ENCODE measurements around the gene CHD2.
"Not testable (repeated sequence)": the region's sequence is repeated elsewhere in the genome, so short reads cannot be mapped to it uniquely, and the experiment has no call there.

CHD2 gene

DNA sequence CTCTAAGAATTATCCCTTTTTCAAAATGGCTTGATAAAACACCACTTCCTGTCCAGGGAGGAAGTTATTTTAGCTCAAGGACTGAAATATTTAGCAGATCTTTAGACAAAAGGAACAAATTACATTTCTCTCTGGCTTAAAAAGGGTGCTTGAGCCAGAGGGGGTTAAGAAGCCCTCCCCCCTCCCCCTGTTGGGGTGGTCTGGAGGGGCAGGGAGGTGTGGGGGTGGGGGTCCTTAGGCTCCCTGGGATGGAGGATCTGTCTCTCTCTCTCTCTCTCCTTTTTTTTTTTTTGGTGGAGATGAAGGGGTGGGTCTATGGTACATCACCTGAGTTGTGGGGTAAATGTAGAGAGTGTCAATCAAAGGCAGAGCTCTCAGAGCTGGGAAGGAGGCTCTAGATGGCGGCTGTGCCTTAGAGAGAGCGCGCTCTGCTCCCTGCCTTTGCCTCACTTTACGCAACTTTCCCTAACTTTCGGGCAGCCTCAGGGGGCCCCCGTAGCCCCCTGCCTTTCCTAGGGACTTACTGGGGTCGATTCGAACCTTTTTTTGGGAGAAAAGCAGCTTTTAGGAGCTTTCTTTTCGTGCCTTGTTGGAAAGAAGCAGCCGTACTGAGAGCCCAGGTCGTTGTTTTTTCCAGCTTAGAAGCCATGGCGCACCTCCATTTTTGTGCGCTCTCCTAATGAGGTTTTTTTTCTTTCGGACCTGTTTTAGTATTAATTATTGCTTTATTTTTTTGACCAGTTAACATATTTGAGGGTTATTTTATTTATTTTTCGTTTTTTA, at the start of gene CHD2:
Gene CHD2, plus strand, starts transcription at position 377 of the 783 bp plus-strand sequence. CDS start 914 bp downstream, outside the sequence.
- DNase-seq (ENCODE audit: low read depth, low spot score), result peak; percentile 73
- H3K27ac ChIP-seq, result peak within 1 kb of the TSS; percentile 98

DNA sequence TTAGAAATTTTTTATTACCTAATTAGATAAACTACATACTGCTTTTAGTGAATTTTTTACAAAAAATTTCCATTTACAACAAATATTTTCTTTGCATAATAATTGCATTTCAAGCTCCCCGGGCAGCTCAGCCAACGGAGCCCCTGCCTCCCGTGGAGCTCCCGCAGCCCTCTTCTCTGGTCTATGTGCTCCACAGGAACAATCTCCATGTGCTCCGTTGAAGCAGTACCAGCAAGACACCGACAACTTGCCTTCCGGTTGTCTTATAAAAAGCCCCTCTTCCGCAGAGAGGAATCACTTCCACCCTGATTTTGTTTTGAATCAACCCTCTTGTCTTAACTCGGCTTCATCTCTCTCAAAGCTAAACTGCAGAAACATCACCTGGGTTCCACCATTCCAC, 46.9 kb upstream of the CHD2 start:
- H3K27ac ChIP-seq, result no peak overlapping the region
- DNase-seq (ENCODE audit: low read depth, low spot score), result no peak

DNA sequence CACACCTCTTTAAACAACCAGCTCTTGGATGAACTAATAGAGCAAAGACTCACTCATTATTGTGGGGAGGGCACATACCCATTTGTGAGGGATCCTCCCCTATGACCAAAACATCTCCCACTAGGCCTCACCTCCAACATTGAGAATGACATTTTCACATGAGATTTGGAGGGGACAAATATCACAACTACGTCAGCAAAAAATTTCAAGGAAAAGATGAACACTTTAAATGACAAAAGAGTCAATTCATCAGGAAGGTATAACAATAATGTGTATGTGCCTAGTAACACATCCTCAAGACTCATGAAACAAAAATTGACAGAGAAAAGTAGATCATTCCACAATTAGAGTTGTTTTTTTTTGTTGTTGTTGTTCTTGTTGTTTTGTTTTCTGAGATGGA, 38.4 kb upstream of the CHD2 start:
- no peak overlapping the region for H3K27ac ChIP-seq
- DNase-seq (ENCODE audit: low read depth, low spot score), result no peak

DNA sequence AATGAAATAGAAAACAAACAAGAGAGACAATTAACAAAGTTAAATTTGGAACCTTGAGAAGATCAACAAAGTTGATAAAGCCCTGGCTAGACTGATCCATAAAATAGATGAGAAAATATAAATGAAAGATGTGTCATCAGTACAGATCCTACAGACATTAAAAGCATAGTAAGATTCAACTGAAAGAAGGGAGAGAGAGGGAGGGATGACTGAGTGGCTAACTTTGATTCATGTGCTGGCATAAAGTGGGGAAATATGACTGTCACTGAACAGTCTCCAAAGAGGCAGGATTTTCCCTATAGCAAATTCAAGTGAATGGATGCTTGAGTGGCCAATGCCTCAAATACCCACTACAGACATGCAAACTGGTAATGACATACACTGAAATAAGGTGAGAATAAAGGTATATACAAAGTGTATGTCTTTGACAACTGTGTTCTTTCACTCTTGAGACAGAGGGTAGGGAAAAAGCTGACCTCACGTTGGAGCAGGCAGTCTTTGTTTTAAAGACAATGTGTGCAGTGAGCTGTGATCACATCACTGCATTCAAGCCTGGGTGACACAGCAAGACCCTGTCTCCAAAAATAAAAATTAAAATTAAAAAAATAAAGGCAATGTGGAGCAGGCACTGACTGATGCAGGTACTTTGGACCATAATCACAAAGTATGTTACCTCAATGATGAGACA, 35.9 kb upstream of the CHD2 start:
- no peak for DNase-seq (ENCODE audit: low read depth, low spot score)
- no peak overlapping the region for H3K27ac ChIP-seq

DNA sequence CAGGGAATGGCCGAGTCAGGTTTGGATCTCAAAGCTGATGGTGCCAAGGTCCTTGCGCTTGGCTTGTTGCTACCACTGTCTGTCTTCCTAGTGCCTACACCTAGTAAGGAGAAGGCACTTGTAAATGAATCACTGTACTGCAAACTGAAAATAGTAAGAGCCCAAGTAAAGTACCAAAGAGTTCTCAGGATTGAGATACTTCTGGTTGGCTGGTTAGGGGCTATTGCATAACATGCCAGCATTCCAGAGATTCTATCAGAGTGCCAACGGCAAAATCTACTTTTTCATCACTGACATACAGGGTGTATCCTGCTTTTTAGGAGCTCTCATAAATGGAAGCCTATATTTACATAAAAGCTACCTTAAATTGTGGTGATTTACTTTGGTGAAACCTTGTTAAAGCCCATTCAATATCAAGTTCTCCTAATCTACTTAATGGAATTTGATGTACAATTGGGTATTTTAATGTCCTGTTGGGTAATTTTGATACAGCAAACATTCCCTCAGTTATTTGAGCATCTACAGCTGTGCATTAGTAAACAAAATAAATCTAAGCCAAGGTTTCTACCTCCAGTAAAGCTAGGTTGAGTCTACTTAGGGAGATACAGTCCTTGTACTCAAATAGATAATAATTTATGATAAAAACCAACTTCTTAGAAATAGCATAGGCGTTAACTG, 30.7 kb upstream of the CHD2 start:
- DNase-seq (ENCODE audit: low read depth, low spot score), result no peak

DNA sequence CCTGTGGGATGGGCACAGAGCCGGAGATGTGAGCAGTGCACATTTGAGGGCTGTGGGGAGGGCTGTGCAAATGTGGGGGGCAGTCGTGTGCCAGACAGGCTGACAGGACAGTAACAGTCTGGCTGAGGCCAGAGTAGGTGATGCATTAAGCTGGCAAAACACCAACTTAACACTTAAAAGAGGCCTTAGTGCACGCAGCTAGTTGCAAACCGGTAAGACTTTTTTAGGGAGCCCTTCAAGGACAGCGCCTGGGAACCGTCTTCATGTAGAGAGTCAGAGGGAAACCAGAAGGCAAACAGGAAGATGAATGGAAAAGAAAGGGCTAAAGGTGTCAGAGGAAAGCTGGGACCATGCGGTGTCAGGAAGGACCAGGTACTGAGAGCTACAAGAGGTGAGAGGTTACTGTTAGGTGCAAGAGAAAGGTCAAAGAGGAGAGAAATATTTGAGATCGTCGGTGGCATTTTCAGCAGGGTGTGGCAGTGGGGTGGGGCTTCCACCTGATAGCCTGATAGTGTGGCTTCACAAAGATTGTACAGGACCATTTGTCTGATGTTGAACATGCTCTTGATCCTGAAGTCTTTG, 30.0 kb upstream of the CHD2 start:
- no peak for DNase-seq (ENCODE audit: low read depth, low spot score)
- peak overlapping the region; percentile 44 for H3K27ac ChIP-seq

More for the DNA sequence above, 30.7 kb upstream of the CHD2 start:
- H3K27ac ChIP-seq, result peak overlapping the region; percentile 44

DNA sequence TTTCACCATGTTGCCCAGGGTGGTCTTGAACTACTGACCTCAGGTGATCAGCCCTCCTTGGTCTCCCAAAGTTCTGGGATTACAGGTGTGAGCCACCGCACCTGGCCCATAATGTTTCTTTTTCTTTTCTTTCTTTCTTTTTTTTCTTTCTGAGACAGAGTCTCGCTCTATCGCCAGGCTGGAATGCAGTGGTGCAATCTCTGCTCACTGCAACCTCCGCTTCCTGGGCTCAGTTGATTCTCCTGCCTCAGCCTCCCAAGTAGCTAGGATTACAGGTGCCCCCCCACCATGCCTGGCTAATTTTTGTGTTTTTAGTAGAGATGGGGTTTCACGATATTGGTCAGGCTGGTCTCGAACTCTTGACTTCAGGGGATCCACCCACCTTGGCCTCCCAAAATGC, 27.2 kb upstream of the CHD2 start:
- not testable (repeated sequence) for H3K27ac ChIP-seq; DNase-seq (ENCODE audit: low read depth, low spot score)

DNA sequence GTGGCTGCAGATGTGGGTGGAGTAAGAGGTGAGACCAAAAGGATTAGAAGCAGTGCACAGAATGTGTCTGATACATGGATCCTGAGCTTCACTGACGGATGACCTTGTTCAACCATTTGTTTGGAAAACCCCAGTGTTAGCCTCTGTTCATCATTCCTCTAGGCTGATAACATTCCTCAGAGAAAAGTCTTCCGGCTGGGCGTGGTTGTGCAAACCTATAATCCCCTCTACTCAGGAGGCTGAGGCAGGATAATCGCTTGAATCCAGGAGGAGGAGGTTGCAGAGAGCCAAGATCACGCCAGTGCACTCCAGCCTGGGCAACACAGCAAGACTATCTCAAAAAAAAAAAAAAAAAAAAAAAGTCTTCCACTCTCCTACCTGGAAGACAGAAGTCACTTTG, 23.1 kb upstream of the CHD2 start:
- no peak for DNase-seq (ENCODE audit: low read depth, low spot score)
- no peak overlapping the region for H3K27ac ChIP-seq

DNA sequence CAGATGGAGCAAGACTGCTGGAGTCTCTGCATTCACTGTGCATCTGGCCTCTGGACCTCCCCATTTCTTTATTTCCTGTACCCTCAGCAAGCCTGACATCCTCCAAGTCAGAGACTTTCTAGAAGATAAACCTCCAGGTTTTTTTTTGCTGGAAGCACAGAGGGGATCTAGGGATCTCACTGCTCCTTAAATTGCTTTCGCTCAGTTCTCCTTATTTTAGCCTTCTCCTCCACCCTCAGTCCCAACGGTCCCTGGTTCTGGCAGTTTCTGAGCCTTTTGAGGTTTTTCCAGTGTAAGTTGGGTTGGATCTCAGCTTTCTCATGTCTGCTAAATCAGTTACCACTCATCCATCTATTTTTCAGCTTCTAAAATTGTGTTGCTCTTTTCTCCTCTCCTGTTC, 22.7 kb upstream of the CHD2 start:
- no peak overlapping the region for H3K27ac ChIP-seq
- no peak for DNase-seq (ENCODE audit: low read depth, low spot score)

DNA sequence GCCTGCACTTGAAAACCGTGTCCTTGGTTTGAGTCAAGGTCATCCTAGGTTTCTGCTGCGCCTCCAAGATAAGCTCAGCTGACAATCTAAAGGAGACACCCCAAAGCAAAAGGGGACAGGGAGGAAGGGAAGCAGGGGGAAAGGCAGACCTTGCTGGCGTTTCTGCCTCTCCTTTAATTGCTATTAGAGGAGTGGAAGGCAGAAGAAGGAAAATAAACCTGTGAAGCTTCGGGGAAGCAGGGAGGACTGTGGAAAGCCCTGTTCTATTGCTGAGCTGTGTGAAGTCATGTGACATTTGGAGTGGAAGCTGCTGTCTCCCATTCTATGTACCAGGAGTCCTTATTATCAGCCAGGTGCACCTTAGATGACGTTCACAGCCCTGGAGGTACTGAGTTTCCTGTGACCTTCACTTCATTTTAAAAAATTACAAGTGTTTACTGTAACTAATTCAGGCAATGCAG, 21.5 kb upstream of the CHD2 start:
- no peak for DNase-seq (ENCODE audit: low read depth, low spot score)
- H3K27ac ChIP-seq, result no peak overlapping the region

DNA sequence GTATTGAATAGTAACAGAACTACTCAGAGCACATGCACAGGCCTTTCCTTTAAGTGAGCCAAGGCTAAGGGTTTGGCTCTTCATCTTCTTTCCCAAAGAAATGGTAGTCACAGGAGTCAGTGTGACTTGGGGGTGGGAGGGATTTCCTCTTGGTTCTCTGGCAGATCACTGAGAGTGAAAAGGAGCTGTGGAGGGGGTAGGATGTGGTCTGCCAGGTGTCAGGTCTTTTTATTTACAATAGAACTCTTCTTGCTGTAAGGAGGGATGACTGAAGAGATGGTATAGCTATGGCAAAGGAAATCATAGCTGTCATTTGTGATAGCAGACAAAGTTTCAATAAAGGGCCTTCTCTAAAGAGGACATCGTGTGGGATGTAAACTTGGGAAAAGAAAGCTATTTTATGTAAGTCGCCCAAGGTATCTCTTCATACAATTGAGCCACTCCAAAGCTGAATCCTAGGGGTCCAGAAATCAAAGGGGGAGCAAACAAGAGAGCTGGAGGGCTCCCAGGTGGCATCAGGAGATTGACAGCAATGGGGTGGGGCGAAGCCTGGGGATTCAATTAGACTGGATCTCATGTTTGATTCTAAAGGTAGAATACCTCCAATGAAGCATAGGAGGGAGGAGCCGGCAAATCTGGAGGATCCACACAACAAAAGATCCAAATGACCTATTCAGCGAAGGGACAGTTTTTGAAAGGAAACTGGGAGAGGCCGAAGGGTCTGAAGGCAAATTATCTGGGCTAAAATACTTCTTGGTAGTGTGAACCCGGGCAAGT, 20.0 kb upstream of the CHD2 start:
- H3K27ac ChIP-seq, result no peak overlapping the region
- DNase-seq (ENCODE audit: low read depth, low spot score), result no peak

DNA sequence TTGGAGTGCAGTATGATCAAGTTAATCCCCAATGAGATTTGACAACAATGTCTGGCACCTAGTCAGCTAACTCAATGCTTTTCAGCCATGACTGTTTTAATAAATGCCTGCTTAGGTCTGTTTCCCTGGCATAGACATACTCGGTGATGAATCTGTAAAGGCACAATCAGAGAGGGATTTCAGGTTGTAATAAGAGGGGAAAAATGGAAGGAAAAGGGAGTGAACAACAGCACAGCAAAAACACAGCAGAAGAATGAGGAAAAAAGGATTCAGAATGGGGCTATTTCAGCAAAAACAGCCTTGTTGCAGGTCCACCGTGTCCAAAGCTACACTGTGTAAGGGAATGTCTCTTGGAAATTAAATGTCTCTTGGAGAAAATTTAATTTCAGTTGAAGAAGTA, 19.3 kb upstream of the CHD2 start:
- DNase-seq (ENCODE audit: low read depth, low spot score), result no peak
- H3K27ac ChIP-seq, result peak overlapping the region; percentile 93

DNA sequence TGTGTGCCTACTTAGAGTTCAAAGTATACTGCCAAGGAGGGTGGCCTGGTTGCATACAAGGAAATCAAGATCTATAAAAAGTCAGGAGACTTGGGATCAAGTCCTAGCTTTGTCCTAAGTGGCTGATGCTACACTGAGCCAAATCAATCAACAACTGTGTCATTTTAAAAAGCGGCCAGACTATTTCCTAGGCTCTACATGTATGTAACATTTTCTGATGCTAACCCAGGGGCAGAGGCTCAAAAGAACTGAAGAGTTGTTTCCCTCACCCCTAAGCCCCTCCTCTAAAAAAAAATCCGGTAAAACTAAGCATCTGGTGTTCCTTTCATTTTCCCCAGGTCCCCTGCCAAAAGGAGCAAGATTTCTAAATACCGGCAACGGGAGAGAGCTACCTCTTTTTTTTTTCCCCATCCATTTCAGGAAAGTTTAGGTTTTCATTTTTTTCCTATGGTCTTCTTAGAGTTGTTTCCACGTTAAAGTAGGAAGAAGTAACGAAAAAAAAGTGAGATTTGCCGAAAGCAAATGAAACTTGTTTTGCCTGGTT, 18.8 kb upstream of the CHD2 start:
- no peak for DNase-seq (ENCODE audit: low read depth, low spot score)
- peak overlapping the region; percentile 93 for H3K27ac ChIP-seq

DNA sequence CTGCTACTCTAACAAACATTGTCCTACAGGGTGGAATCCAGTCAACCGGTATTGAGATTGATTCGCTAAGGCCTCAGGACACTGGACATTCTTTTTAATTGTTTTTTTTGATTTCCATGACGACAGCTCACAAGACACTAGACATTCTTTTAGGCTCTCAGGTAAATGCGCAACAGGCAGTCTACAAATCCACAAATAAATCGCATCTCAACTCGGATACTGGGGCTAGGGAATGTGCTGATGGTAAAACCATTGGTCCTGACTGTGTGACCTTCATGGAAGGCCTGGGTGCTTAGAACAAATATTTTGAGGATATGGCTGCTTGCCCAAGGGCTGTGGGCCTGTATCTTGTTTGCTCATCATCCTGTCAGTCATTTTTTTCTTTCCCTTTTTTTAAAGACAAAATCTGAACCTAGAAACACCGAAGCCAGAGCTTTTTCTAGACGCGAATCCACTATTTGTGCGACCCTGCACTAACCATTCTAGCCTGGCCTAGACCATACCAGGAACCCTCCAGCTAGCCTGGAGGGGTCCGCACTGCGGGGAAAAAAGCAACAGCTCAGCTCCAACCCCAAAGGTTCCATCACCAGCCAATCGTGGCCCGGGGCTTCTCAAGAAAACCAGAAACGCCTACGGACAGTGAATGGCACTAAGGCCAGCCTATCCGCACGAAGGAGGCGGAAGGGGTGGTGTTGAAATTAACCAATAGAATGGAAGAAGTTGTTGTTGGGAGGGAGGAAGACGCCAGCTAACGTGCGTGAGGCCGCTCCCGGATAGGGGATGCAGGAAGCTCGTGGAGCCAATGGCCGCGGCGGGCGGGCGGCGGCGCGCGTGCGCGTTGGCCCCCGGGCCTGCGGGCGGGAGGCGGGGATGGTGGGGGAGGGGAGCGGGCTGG, 18.1 kb upstream of the CHD2 start:
- peak overlapping the region; percentile 93 for H3K27ac ChIP-seq
- DNase-seq (ENCODE audit: low read depth, low spot score), result peak; percentile 98

DNA sequence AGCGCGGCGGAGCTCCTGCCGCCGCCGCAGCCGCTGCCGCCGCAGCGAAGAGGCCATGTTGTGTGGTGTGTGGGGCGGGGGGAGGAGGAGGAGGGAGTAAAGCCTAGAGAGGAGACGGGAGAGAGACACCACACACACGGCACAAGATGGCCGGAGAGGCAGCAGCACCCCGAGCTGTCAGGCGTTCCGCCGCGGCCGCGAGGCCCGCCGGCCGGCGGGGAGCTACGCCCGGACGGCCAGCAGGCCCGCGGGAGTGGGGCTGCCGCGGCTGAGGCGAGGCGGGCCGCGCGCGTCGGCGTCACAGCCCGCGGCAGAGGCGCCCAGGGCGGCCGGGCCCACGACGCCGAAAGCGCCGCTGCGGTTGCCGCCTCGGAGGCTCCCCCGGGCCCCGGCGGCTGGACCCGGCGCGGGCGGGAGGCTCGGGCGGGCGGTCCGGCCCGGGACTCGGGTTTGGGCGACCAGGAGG, 17.4 kb upstream of the CHD2 start:
- DNase-seq (ENCODE audit: low read depth, low spot score), result no peak
- peak overlapping the region; percentile 93 for H3K27ac ChIP-seq

DNA sequence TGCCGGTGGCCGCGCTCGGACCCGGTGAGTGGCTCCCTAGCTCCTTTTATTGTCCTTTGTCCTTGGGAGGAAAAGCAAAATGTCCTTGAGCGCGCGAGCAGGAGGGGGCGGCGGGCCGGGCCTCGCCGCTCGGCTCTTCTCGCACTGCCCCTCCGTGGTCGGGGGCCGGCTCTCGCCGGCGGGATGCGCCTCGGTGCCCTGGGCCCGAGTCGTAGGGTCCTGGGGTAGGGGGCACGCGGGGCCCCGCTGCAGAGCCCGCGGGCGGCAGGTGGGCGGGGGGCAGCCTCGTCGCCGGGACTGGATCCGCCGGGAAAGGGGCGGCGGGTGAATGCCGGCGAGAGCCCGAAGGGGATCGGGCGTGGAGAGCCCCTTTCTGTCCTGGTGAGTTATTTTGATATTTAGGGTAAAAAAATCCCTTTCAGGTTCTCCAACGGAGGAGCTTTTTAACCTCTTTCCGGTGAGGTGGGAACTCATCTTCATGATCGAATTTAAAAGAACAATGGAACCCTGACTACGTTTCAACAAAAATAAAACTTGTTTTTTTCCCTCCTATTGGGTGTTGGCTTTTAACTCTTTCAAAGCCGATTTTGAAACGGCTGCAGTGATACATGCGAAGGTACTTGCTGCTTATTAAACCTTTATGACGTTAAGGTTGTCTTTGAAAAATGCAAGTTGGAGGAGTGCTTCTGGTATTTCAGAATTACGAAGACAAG, 16.8 kb upstream of the CHD2 start:
- H3K27ac ChIP-seq, result peak overlapping the region; percentile 93
- DNase-seq (ENCODE audit: low read depth, low spot score), result no peak

DNA sequence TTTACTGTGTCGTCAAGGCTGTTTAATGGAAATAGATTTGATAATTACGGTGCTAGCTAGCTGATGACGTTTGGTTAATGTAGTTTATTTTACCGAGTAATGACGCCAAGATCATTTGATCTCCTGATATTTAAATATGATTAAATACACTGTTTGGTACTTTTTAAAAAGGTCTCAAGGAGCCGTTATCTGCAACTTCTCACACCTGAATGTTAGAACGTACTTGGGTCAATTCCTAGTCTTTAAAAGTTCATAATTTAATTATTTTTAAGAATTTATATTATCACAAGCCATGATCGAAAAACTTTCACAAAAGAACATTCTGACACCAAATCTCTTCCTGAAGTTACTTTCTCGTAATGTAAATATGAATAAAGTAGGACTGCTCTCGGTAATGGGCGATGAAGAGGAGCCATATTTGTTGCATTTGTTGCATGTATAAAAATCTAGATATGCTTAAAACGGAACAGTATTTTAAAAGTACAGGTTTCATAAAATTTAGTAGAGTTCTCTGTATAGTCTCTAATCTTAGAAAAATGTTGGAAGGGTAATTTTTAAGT, 16.2 kb upstream of the CHD2 start:
- peak overlapping the region; percentile 93 for H3K27ac ChIP-seq
- no peak for DNase-seq (ENCODE audit: low read depth, low spot score)
